ENCODE results near the gene NPAT.
"Not testable (repeated sequence)": the region's sequence is repeated elsewhere in the genome, so short reads cannot be mapped to it uniquely, and the experiment has no call there.

Gene NPAT

DNA sequence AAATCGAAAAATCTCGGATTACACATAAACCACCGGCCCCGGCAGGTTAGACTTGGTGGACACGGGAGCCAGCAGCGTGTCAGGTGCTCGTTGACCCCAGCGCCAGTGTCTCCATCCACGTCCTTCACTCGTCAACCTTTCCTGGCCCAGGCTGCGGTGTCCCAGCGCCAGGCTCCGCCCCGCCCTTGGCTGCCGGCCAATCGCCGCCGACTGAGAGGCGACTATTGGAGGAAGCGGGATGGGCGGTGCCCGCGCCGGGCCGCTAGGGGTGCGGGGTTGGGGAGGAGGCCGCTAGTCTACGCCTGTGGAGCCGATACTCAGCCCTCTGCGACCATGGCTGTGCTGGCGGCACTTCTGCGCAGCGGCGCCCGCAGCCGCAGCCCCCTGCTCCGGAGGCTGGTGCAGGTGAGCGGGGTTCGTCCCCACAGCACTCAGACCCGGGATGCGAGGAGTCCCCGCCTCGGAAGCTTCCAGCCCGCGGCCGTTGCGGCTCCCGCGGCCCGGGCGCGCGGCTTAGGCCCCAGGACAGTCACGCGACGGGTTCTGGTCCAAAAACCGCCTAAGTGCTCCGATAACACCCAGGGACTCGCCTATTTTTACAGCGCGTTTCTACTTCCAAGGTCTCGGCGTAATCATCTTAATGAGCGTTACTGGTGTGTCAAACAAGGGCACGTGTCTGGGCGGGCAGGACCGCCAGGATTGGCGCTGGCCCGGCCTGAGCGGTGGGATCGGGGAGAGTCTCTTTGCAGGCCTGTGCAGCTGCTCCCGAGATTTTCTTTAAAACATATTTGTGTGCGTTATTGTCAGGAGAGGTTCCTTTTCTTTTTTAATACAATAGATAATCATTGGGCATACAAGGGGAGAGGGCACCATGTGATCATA is 100.9 kb downstream of the NPAT start, which contains the start of gene ACAT1:
TSS of gene ACAT1 (plus strand) at position 294 of the 882 bp plus-strand sequence. CDS start at position 334, 40 bp downstream.
- no peak for TF ChIP-seq CTCF (IDR thresholded peaks at IDR 0.05; ENCODE audit: low read depth, low read length, missing control alignments)
- in situ Hi-C loops (cut with HindIII; ENCODE audit: low sequenced_read_pairs) = no loop called here
- peak; percentile 65 for DNase-seq (ENCODE audit: low read depth)
- H3K4me3 ChIP-seq (ENCODE audit: low read depth, low read length) = peak within 1 kb of the TSS; percentile 62

DNA sequence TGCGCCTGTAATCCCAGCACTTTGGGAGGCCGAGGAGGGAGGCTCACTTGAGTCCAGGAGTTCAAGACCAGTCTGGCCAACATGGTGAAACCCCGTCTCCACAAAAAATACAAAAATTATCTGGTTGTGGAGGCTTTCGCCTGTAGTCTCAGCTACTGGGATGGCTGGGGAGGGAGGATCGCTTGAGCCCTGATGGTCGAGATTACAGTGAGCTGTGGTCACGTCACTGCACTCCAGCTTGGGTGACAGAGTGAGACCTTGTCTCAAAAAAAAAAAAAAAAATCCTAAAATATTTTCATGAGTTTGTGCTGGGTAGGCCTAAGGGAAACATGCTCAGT is 101.5 kb downstream of the NPAT start:
- DNase-seq (ENCODE audit: low read depth); in situ Hi-C loops (cut with HindIII; ENCODE audit: low sequenced_read_pairs): not testable (repeated sequence)
- H3K4me3 ChIP-seq (ENCODE audit: low read depth, low read length) = peak overlapping the region; percentile 62

DNA sequence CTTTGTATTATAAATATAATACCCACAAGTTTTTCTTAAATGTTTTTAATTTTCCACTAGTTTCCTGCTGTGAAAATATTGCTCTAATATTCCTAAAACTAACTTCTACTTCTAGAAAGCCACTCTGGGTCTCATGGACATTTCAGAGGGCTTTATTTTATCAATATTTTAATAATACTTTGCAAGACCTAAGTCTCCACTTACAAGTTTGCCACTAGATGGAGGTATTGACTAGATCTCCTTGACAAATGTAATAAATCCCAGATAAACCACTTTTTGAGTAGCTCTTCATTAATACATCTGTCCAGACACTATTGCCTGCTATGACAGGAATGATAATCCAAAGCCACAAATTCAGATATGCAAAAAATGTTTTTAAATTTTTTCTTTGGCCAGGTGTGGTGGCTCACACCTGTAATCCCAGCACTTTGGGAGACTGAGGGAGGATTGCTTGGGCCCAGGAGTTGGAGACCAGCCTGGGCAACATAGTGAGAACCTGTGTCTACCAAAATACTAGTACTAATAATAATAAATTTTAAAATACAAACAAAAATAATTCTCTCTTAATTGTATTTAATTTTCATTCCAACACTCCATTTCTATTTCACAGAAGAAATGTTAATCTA is 104.6 kb downstream of the NPAT start:
- TF ChIP-seq CTCF (IDR thresholded peaks at IDR 0.05; ENCODE audit: low read depth, low read length, missing control alignments) = peak; percentile 50
- in situ Hi-C loops (cut with HindIII; ENCODE audit: low sequenced_read_pairs) = no loop called here
- peak; percentile 62 for DNase-seq (ENCODE audit: low read depth)
- H3K4me3 ChIP-seq (ENCODE audit: low read depth, low read length) = no peak overlapping the region

DNA sequence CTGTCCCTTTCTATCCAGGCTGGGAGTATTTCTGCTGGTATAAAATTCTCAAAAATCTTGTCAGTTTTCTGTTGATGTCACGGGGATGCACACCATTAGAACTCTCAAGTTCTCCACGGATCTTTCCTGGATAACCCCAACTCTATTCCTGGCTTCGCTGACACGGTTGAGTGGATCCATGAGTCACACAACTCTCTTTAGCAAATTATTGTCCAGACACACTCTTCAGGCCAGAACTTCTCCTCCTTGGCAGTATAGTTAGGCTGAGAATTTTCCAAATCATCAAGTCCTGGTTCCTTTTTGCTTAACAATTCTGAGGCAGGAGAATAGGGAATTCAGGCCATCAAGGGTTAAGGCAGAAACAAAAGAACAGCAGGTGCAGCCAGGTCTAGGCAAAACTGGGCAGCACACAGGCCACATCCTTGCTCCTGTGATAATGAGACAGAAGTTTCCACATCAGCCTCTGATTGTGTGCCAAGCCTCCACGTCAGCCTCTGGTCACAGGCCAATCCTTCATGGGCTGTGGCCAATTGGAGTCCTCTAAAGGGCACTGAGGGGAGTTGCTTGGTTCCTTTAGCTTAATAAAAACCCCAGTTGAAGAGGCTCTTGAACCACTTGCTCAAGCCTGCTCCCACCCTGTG is 106.8 kb downstream of the NPAT start:
- DNase-seq (ENCODE audit: low read depth) = peak; percentile 85
- TF ChIP-seq CTCF (IDR thresholded peaks at IDR 0.05; ENCODE audit: low read depth, low read length, missing control alignments) = no peak
- in situ Hi-C loops (cut with HindIII; ENCODE audit: low sequenced_read_pairs) = no loop called here
- no peak overlapping the region for H3K4me3 ChIP-seq (ENCODE audit: low read depth, low read length)

- TF ChIP-seq CTCF (IDR thresholded peaks at IDR 0.05; ENCODE audit: low read depth, low read length, missing control alignments) = no peak
- H3K4me3 ChIP-seq (ENCODE audit: low read depth, low read length) = no peak overlapping the region
- DNase-seq (ENCODE audit: low read depth) = no peak
- in situ Hi-C loops (cut with HindIII; ENCODE audit: low sequenced_read_pairs) = no loop called here
Observed at GRCh38 chr11:108112057-108112456, 110.4 kb downstream of the NPAT start.

GRCh38 chr11:108111126-108111525 is 111.3 kb downstream of the NPAT start:
- H3K4me3 ChIP-seq (ENCODE audit: low read depth, low read length) = no peak overlapping the region
- in situ Hi-C loops (cut with HindIII; ENCODE audit: low sequenced_read_pairs) = no loop called here
- no peak for TF ChIP-seq CTCF (IDR thresholded peaks at IDR 0.05; ENCODE audit: low read depth, low read length, missing control alignments)
- DNase-seq (ENCODE audit: low read depth) = no peak

Data from astrocyte of the cerebellum (primary cell).